C4-2B (cell line): ENCODE results near the gene SDK2.

Experiments used
- H3K27ac ChIP-seq: fragments of 450-650 bp; 2 replicates; pipeline ENCODE4 v1.5.1; 2017
- CTCF ChIP-seq: fragments of 450-650 bp; conservative IDR thresholded peaks from 2 replicates; pipeline ENCODE4 v1.5.1; 2017; ENCODE audit warnings: mild to moderate bottlenecking
- ZFX ChIP-seq: fragments of 450-650 bp; IDR thresholded peaks from 2 replicates; pipeline ENCODE4 v1.6.1; 2017

The SDK2 gene

GRCh38 chr17:73562896-73563295 is 81.3 kb downstream of the SDK2 start:
- no peak for TF ChIP-seq ZFX
- no peak for TF ChIP-seq CTCF
- H3K27ac ChIP-seq, result no peak overlapping the region

GRCh38 chr17:73561111-73561510 is 83.1 kb downstream of the SDK2 start:
- H3K27ac ChIP-seq, result no peak overlapping the region
- TF ChIP-seq ZFX (no peak), CTCF (no peak)

- TF ChIP-seq CTCF, result no peak
- TF ChIP-seq ZFX, result no peak
- H3K27ac ChIP-seq, result no peak overlapping the region
Observed at GRCh38 chr17:73560661-73561060, 83.6 kb downstream of the SDK2 start.

- H3K27ac ChIP-seq, result no peak overlapping the region
- no peak for TF ChIP-seq CTCF
- TF ChIP-seq ZFX, result no peak
Observed at GRCh38 chr17:73559532-73559931, 84.7 kb downstream of the SDK2 start.

GRCh38 chr17:73555199-73555960 is 88.9 kb downstream of the SDK2 start:
- H3K27ac ChIP-seq, result no peak overlapping the region
- TF ChIP-seq CTCF (no peak), ZFX (no peak)

- H3K27ac ChIP-seq, result no peak overlapping the region
- TF ChIP-seq ZFX, result no peak
- no peak for TF ChIP-seq CTCF
Observed at GRCh38 chr17:73554498-73554897, 89.7 kb downstream of the SDK2 start.

GRCh38 chr17:73553311-73553710 is 90.9 kb downstream of the SDK2 start:
- TF ChIP-seq ZFX (no peak), CTCF (no peak)

More at GRCh38 chr17:73553311-73553710, 90.9 kb downstream of the SDK2 start:
- H3K27ac ChIP-seq, result no peak overlapping the region
